ENCODE data around the gene ZSCAN5A.
A peak's percentile ranks its signal among the peaks of the same experiment; 100 is the strongest.
"Not testable (repeated sequence)": the region's sequence is repeated elsewhere in the genome, so short reads cannot be mapped to it uniquely, and the experiment has no call there.

ZSCAN5A gene, protein sequence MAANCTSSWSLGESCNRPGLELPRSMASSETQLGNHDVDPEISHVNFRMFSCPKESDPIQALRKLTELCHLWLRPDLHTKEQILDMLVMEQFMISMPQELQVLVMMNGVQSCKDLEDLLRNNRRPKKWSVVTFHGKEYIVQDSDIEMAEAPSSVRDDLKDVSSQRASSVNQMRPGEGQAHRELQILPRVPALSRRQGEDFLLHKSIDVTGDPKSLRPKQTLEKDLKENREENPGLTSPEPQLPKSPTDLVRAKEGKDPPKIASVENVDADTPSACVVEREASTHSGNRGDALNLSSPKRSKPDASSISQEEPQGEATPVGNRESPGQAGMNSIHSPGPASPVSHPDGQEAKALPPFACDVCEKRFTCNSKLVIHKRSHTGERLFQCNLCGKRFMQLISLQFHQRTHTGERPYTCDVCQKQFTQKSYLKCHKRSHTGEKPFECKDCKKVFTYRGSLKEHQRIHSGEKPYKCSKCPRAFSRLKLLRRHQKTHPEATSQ

DNA sequence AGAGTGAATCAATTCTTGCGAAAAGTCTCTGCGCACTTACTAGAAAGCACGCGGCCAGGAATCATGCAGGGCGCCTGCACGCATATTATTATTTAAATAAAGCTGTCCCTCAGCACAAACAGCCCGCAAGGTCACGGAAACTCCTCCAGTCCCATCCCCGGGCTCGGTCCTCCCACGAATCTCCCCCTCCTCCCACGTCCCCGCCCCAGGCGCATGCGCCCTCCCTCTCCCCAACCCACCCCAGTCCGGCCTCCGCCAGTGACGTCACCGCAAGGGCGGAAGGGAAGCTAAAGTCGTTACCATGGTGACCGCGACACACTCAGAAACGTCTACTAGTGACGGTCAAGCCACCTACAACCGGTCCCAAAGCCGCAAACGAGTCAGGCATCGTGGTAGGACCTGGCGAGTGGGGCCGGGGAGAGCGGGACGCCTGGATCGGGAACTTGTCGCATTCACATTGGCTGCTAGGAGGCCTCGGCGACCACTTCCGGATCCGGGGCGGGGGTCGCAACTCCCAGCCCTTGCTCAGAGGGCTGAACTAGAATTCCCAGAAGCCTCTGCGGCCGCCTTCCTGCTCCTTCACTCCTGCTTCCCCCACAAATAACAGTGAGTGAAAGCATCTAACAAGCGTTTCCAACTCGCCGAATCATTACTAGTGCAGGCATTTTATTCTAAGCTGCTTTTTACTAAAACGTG is at the start of gene ZSCAN5A:
Gene ZSCAN5A, minus strand, starts transcription at position 459 of the 696 bp plus-strand sequence. CDS start 89,793 bp downstream, outside the sequence.
- peak; percentile 95 for DNase-seq

DNA sequence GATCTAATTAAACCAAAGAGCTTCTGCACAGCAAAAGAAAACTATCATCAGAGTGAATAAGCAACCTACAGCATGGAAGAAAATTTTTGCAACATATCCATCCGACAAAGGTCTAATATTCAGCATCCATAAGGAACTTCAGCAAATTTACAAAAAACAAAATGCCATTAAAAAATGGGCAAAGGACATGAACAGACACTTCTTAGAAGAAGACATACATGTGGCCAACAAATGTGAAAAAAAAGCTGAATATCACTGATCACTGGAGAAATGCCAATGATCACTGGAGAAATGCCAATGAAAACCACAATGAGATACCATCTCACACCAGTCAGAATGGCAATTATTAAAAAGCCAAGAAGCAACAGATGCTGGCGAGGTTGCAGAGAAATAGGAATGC is 46.2 kb upstream of the ZSCAN5A start:
- DNase-seq: no peak

DNA sequence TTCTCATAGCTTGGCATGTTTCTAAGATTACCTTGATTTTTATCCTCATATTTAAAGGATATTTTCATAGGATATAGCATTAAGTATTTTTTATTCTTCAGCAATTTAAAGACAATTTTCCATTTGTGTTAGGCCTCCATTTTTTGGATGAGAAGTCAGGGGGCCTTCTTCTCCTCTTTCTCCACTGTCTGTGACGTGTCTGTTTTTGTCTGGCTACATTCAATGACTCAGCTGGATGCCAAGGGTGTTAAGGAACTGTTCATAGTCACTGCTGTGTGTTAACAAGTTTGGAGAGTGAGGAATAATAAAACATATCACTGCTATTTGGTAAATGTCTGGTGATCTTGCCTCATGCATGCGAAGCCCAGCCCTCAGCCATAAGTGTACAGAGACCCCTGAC is 42.3 kb upstream of the ZSCAN5A start:
- DNase-seq: no peak

DNA sequence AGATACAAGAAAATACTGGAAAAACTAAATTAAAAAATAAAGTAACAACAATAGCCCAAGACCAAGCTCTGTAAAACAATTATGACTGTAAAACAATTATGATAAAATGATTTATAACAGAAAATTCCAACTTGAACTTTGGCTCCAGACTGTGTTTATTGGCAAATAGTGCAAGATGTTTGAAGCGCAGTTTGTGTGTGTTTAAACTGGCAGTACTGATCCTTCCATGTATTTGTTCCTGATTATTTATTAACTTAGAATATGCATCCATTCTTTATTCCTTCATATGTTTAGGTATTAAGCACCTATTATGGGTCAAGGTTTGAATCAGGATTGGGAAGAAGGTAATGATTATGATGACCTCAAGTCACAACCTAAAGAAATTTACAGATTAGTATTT is 40.9 kb upstream of the ZSCAN5A start:
- DNase-seq: no peak

DNA sequence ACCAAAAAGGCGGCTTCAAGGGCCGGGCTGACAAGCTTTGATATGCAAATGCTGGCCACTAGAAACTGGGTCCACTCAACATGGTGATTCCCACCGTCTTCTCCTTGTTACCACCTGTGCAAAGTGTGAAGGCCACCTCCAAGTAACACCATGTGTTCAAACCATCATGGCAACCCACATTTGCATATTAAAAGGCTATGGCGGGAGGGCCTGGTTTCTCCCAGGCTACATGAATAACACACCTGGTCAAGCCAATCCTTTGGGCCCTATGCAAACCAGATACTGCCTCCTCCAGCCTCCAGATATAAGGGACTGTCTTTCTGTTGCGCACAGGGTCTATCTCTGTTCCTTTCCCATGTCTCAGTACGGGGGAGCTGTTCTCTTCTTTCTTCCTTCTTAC is 36.6 kb upstream of the ZSCAN5A start:
- DNase-seq: no peak

DNA sequence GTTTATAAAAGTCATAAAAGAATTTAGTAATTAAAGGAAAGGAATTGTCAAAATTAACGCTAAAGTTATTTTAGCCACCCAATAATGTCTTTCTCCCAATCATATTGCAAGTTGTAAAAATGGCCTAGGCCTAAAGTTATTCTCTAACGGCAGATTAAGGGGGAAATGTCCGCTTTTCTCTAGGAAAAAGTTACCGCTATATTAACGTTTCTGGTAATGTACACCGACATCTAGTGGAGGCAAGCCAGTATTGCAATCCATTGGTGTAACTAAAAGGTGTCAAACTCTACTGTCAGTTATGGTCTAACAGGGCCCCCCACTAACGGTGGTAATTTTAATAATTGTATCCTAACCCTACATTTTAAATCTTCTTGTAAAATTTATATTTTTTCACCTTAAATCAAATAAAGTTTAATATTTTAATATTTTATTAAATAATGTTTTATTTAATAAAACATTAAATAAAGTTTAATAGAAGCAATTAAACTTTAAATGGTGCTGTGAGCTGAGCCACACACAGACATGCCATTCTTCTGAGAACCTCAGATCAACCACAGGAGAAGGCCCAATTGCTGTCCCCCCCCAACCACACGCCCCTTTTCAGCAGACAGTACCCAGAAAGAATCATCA is 35.9 kb upstream of the ZSCAN5A start:
- DNase-seq: peak; percentile 45

DNA sequence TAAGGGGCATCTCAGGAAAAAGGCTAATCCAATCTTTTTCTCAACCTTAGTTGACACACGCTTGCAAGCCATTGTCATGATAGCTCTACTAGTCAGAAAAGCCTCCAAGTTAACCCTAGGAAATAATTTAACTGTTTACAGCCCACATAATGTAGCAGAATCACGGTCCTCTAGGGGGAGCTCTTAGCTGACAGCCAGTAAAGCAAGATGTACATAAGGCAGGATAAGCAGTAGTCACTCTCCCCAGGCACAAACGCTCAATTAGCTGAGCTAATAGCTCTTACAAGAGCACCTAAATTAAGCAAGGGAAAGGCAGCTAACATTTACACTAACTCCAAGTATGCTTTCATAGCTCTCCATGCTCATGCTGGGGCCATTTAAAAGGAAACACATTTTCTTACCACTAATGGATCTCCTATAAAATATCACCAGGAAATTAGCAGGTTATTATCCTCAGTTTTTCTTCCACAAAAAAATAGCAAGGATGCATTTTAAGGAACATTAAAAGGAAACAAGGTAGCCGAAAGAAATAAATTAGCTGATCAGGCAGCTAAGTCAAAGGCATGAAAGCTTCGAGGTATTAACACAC is 33.7 kb upstream of the ZSCAN5A start:
- no peak for DNase-seq

DNA sequence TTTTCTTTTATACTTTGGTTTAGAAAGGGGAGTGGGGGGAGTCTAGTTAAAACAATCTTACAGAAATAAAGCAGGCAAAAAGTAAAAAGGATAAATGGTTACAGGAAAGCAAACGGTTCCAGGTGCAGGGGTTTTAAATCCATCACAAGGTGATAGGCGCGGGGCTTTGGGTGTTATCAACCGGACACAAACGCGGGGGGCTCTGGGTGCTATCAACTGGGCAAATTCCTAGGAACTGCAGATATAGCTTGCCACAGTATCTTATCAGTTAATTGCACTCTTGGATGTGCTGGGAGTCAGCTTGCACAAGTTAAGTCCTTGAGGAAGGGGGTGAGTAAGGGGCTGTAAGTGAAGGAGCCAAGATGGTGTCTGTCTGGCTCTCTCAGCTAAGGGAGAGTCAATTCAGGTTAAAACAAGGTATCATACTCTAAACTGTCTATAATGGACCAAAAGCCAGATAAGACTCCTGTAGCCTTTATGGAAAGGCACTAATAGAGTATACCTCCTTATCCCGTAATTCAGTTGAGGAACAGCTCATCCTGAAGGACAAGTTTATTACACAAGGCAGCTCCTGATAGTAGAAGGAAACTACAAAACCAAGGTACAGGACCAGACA is 32.6 kb upstream of the ZSCAN5A start:
- no peak for DNase-seq

DNA sequence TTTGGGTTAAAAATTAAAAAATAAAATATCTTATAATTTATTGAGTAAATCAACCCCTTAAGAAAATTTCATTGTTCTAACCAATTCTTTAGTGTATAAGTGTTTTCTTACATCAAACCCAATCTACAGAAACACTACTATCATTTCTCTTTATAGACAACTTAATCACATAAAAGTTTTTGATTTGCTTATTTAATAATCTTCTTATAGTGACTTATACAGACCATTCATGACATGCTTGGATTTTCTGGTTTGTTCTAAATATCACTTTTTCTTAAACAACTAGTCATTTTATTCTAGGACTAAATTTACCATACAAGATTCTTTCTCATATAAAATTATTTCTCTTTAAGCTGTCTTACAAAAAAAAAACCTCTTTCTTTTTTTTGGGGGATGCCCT is 27.3 kb upstream of the ZSCAN5A start:
- DNase-seq: no peak

DNA sequence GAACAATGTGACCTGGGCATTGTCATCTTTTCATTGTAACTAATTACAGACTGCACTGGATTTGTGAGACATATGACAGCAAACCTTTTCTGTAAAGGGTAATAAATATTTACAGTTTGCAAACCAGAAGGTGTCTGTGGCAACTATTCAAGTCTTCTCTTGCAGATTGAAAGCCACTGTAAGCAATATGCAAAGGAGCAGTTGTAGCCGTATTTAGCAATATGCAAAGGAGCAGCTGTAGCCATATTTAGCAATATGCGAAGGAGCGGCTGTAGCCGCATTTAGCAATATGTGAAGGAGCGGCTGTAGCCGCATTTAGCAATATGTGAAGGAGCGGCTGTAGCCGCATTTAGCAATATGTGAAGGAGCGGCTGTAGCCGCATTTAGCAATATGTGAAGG is 24.4 kb upstream of the ZSCAN5A start:
- not testable (repeated sequence) for DNase-seq

DNA sequence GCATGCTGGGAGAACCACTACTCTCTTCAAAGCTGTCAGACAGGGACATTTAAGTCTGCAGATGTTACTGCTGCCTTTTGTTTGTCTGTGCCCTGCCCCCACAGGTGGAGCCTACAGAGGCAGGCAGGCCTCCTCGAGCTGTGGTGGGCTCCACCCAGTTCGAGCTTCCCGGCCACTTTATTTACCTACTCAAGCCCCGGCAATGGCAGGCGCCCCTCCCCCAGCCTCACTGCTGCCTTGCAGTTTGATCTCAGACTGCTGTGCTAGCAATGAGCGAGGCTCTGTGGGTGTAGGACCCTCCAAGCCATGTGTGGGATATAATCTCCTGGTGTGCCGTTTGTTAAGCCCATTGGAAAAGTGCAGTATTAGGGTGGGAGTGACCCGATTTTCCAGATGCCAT is 22.4 kb upstream of the ZSCAN5A start:
- DNase-seq: not testable (repeated sequence)

DNA sequence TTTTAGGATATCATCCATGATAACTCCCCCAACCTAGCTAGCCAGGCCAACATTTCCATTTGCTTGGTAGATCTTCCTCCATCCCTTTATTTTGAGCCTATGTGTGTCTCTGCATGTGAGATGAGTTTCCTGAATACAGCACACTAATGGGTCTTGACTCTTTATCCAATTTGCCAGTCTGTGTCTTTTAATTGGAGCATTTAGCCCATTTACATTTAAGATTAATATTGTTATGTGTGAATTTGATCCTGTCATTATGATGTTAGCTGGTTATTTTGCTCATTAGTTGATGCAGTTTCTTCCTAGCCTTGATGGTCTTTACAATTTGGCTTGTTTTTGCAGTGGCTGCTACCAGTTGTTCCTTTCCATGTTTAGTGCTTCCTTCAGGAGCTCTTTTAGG is 20.7 kb upstream of the ZSCAN5A start:
- DNase-seq: not testable (repeated sequence)

DNA sequence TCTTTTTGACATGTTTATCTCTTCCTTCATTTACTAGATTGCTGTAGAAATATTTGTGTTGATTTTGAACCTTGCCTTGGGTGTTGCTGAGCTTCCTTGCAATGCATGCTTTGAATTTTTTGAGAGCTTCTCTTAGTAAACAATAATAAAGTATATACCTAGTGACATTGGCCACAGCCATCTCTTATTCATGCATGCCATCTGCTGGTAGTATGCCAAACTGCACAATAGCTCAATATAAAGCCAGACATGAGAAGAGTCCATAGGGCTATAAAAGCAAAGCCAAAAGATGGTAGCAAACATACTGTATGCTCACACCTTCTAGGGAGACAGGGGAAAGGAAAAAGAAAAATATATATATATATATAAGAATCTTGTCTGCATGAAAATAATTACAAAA is 18.9 kb upstream of the ZSCAN5A start:
- peak; percentile 29 for DNase-seq

DNA sequence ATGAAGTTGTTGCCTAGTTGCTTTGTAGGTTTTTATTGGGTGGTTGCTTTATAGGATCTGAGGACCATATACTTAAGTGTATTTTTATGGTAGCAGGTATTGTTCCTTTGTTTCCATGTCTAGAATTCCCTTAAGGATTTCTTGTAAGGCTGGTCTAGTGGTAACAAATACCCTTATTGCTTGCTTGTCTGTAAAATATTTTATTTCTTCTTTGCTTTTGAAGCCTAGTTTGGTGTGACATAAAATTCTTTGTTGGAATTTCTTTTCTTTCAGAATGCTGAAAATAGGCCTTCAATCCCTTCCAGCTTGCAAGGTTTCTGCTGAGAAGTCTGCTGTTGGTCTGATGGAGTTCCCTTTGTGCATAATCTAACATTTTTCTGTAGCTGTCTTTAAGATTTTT is 18.1 kb upstream of the ZSCAN5A start:
- DNase-seq: no peak

DNA sequence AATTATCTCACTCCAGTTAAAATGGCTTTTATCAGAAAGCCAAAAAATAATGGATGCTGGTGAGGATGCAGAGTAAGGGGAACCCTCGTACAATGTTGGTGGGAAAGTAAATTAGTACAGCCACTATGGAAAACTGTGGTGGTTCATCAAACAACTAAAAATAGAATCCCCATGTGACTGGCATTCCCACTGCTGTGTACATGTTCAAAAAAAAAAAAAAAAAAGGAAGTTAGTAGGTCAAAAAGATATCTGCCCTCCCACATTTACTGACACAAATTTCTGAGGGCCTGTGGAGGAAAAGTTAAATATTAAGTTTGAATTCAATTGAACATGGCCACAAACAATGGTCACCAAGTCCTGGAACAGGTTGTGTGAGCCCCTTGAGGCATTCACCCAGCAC is 9.8 kb upstream of the ZSCAN5A start:
- no peak for DNase-seq

DNA sequence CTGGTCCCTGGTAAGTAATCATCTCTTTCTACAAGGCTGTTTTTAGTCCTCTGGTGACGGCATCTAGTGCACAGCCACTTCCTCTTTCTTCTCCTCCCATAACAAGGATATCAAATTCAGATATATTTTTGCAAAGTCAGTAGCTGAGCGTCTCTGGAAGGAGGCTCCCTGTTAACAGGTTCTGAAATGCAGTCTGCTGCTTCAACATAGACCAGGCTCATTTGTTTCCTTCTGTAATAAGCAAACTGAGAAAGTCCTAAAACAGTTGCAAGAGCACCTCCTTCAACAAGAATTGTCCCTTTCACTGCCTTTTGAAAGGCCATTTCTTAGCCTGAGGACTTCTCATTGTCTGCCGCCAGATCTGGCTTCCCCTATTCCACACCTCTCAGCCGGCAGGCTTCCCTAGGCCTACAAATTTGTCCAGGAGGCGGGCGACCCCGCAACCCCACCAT is 7.4 kb upstream of the ZSCAN5A start:
- DNase-seq: no peak

DNA sequence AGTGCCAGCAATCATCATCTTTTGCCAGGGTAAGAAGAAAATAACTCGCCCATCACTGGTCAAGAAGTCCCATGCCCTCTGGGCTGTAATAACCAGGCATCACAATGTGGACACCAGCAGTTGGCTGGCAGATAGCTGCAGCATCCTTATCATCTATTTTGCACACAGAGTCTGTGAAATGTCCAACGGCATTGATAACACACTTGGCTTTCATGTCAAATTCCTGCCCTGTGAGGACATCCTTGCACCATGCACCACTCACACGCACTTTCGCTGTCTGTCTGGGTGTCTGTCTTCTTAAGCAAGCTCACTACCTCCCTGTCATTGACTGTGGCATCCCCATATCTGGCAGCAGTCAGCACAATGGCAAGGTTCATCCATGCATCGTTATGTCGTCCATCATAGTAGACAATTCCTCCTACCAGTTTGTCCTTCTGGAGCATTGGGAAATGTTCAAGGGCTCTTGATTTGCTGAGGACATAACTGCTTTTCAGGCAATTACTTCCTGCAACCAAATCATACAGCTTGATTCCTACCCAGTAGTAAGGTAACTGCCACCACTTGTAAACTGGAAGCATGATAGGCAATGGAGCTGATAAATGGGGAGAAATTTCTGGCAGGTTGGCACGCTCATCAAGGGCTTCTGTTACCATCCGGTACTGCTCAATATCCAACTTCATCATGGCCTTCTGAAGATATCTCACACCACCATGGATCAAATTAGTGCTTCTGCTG is 6.8 kb upstream of the ZSCAN5A start:
- no peak for DNase-seq

DNA sequence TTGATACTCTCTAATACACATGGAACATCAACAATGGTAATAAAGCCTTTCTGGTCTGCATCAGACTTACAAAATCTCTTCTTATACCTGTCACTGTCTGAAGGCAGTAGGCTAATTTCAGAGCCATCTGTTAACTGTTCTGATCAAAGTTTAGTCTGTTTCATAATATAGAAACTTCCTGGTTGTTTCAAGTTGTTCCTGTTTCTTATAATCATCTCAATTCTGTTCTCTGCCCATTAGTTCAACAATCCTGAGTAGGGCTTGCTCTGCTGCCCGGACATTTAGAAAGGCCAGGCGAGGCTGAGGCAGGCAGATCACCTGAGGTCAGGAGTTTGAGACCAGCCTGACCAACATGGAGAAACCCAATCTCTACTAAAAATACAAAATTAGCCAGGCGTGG is 5.4 kb upstream of the ZSCAN5A start:
- no peak for DNase-seq

DNA sequence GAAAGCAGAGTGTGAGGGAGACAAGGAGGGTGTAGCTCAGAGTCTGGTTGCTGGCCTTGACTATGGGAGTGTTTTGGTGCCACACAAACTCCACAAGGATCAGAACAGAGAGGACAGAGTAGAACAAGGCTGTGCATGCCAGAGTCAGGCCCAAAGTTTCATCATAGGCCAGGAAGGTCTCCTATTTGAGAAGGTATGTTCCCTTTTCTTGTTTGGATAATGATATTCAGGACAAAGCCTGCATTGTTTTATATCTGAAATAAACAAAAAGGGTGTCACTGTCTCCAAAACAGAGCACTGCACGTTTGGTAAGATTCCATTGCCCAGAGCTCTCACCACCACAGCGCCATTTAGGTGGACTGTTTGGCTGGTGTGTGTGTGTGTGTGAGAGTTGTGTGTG is 3.1 kb upstream of the ZSCAN5A start:
- DNase-seq: no peak

DNA sequence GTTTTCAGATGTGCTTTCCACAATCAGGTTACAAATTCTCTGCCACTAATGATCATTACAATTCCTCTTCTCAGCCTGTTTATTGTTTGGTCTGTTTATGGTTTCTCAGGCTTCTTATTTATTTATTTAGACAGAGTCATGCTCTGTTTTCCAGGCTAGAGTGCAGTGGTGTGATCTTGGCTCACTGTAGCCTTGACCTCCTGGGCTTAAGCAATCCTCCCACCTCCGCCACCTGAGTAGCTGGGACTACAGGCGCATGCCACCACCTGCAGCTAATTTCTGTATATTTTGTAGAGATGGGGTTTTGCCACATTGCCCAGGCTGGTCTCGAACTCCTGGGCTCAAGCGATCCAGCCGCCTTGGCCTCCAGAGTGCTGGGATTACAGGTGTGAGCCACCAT is 2.1 kb upstream of the ZSCAN5A start:
- DNase-seq: no peak

DNA sequence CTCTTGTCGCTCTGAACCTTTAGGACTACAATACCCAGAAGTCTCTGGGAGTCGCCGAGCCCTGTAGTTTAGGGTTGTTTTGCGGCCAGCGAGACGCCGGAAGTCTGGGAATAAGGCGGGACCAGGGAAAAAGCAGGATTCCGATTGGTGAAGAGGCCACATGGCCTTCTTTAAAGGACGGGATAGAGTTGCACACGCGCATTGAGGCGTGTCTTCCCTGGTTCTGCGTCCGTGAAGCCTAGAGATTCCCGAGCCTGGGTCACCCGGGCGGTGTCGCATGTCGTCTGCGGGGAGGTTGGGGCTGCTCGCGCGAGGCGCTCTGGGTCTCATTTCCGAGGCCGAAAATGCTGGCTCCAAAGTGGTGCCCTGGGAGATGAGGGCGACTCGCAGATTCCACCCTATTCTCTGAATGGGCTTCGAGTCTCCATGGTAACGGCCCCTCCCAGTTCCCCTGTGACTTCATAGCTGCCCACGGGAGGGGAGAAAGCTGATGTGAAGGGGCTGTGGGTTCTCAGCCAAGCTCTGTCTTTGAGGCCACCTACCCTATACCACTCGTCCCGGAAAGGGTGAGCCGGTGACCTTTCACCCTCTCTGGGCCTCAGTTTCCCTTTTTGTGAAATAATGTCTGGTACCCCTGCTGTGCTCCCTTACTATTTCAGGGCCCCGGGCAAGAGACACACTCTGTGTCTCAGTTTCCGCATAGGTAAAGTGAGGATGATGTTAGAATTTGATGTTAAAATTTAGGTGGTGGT is 614 bp upstream of the ZSCAN5A start:
- peak; percentile 90 for DNase-seq
